CD4-positive, alpha-beta T cell treated with Interleukin-15 for 1 hour (primary cell): Measurements from ENCODE around the gene UNC93B1.

ENCODE experiments used
- DNase-seq: peaks from one replicate; pipeline ENCODE4 v3.0.0-alpha.2; 2020

Gene UNC93B1, protein sequence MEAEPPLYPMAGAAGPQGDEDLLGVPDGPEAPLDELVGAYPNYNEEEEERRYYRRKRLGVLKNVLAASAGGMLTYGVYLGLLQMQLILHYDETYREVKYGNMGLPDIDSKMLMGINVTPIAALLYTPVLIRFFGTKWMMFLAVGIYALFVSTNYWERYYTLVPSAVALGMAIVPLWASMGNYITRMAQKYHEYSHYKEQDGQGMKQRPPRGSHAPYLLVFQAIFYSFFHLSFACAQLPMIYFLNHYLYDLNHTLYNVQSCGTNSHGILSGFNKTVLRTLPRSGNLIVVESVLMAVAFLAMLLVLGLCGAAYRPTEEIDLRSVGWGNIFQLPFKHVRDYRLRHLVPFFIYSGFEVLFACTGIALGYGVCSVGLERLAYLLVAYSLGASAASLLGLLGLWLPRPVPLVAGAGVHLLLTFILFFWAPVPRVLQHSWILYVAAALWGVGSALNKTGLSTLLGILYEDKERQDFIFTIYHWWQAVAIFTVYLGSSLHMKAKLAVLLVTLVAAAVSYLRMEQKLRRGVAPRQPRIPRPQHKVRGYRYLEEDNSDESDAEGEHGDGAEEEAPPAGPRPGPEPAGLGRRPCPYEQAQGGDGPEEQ

GRCh38 chr11:68003846-68004550 is at the start of gene UNC93B1:
Gene UNC93B1 (minus strand): TSS chr11:68004097. CDS start chr11:68004043, 54 bp downstream.
- DNase-seq = peak; percentile 86

- no peak for DNase-seq
These were observed 49.2 kb upstream of the UNC93B1 start for GRCh38 chr11:68053117-68053516.

DNA sequence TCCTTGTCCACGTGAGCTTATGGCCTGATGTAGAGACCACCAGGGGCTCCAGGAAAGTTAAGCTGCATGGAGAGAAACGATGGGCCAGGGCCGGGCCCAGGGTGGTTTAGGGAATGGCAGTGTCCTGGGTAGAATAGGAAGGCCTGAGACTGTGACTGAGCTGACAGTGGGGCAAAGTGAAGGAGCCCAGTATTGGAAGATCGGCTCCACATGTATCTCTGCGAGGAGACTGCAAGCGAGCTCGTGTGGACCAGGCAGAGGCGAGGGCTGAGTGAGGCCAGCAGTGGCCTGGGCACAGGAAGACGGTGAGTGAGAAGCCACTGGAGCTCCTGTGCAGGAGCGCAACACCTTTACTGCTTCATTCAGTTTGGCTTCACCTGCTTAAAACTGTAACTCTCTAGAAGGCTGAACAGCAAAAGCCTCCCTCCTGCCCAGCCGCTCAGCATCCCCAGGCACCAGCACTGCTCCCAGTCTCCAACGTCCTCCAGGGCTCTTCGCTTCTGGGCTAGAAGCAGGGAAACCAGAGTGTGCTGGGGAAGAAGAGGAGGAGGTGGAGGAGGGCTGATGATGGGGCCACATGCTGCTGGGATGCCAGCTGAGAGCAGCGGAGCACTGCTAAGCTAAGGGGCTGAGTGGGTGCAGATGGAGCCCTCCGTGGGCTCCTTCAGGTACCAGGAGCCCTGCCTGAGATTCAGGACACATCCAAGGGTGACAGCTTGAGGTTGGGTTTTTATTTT is 48.4 kb upstream of the UNC93B1 start:
- no peak for DNase-seq

GRCh38 chr11:68051191-68052136 is 47.6 kb upstream of the UNC93B1 start:
- no peak for DNase-seq

DNA sequence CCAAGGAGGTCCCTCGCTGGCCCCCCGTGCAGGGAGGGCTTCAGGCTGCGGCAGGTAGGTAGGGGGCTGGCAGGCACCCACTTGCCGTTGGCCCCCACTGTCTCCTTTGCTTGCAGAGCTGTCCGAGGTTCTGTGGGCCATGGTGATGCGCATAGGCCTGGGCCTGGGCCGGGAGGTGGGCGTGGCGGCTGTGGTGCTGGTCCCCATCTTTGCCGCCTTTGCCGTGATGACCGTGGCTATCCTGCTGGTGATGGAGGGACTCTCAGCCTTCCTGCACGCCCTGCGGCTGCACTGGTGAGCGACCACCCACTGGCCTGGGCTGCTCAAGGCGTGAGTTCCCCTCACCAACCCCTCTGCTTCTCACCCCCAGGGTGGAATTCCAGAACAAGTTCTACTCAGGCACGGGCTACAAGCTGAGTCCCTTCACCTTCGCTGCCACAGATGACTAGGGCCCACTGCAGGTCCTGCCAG is 46.5 kb upstream of the UNC93B1 start:
- DNase-seq = no peak

- DNase-seq = no peak
These were observed 45.8 kb upstream of the UNC93B1 start for GRCh38 chr11:68049509-68050370.

DNA sequence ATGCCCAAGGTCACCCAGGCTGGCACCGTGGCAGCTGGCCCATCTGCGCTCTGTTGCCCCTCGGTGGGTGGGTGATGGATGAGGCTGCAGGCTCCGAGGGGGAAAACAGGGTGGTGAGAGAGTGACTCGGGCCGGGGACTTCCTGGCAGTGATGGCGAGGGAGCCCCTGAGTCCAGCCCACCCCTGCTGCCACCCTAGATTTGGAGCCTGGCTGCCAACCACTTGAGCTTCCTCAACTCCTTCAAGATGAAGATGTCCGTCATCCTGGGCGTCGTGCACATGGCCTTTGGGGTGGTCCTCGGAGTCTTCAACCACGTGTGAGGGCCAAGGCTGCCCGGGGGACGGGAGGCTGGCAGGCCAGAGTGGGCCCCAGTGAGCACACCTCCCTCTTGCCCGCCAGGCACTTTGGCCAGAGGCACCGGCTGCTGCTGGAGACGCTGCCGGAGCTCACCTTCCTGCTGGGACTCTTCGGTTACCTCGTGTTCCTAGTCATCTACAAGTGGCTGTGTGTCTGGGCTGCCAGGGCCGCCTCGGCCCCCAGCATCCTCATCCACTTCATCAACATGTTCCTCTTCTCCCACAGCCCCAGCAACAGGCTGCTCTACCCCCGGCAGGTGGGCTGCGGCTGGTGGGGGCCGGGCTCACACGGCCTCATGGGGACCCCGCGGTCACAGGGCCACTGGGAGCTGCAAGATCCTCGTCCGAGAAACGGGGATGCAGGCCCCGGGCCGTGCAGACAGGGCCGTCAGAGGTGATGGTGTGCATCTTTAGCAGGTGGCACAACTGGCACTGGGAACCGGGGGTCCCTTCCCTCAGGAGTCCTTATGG is 45.0 kb upstream of the UNC93B1 start:
- DNase-seq = no peak

DNA sequence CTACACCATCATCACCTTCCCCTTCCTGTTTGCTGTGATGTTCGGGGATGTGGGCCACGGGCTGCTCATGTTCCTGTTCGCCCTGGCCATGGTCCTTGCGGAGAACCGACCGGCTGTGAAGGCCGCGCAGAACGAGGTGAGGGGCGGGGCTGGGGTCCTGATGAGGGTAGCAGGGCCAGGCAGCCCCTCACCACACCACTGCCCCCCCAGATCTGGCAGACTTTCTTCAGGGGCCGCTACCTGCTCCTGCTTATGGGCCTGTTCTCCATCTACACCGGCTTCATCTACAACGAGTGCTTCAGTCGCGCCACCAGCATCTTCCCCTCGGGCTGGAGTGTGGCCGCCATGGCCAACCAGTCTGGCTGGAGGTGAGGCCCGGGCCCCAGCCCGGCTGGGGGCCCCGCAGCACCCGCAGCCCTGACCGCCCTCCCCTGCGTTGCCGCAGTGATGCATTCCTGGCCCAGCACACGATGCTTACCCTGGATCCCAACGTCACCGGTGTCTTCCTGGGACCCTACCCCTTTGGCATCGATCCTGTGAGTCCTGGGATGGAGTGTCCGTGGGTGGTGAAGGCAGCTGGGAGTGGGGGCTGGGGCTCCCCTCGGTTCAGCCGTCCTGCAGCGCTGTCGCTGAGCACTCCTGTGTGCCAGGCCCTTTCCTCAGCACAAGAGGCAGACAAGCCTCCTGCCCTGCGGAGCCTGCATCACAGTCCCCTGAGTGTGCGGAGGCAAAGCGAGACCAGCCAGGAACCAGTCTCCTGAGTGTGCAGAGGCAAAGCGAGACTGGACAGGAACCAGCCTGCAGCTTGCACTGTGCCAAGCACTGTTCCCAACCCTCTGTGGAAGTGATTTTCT is 43.8 kb upstream of the UNC93B1 start:
- DNase-seq = no peak

GRCh38 chr11:68044898-68045351 is 41.0 kb upstream of the UNC93B1 start:
- DNase-seq = no peak

- DNase-seq = no peak
These were observed 40.4 kb upstream of the UNC93B1 start for GRCh38 chr11:68044145-68044813.

- no peak for DNase-seq
These were observed 39.6 kb upstream of the UNC93B1 start for GRCh38 chr11:68043349-68044144.

DNA sequence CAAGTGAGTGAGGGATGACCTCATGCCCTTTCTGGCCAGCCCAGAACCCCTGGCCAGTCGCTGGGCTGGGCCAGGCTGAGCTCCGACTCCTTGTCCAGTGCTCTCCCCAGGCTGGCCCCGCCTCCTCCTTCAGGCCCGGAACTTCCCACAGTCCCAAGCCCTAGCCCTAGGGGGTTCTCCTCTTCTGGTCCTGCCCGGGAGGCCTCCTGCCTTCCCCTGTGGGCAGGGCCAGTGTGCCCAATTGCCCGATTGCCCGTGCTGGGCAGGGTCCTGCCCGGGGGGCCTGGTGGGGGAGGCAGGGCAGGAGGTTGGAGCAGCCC is 39.1 kb upstream of the UNC93B1 start:
- DNase-seq = no peak

- no peak for DNase-seq
These were observed 38.5 kb upstream of the UNC93B1 start for GRCh38 chr11:68042219-68043028.

DNA sequence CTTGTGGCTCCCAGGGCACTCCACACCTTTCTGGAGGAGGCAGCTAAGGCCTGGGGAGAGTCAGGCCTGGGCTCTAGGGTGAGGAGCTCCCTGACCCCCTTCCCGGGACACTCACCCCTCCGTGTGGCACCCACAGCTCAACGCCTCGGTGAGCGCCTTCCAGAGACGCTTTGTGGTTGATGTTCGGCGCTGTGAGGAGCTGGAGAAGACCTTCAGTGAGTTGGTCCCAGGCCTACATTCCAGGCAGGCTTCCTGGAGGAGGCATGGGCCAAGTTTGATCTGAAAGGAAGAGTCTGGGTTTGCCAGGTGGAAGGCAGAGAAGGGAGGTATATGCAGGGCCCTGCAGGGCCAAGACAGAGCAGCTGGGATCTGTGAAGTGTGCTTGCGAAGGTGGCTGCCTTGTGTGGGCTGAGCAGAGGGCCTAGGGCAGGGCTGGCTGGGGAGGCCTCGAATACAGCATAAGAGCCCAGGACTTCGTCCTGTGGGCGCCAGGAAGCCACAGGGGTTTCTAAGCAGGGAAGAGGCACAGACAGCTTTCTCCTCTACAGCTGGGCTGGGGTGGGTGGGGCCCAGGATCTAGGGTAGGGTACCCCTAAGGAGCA is 37.8 kb upstream of the UNC93B1 start:
- DNase-seq = no peak

GRCh38 chr11:68040957-68041591 is 37.2 kb upstream of the UNC93B1 start:
- no peak for DNase-seq
